SK-N-MC (cell line): ENCODE data around the gene CD8B.
"Not testable (repeated sequence)": the region's sequence is repeated elsewhere in the genome, so short reads cannot be mapped to it uniquely, and the experiment has no call there.

ENCODE experiments used
- EZH2 ChIP-seq: fragments of 200-600 bp; sonication (generic); IDR thresholded peaks from one replicate; pipeline ENCODE4 v1.6.1; 2017; ENCODE audit warnings: antibody characterized with exemption
- FOXP2 ChIP-seq: optimal IDR thresholded peaks from 2 replicates; pipeline ENCODE3; 2011; ENCODE audit warnings: mild to moderate bottlenecking, moderate library complexity; ENCODE audit not compliant: insufficient read depth; ENCODE audit errors: extremely low read length, control extremely low read depth
- POLR2AphosphoS5 ChIP-seq: IDR thresholded peaks from 2 replicates; pipeline ENCODE4 v1.6.1; 2012; ENCODE audit warnings: mild to moderate bottlenecking, low read depth, low read length, borderline replicate concordance

DNA sequence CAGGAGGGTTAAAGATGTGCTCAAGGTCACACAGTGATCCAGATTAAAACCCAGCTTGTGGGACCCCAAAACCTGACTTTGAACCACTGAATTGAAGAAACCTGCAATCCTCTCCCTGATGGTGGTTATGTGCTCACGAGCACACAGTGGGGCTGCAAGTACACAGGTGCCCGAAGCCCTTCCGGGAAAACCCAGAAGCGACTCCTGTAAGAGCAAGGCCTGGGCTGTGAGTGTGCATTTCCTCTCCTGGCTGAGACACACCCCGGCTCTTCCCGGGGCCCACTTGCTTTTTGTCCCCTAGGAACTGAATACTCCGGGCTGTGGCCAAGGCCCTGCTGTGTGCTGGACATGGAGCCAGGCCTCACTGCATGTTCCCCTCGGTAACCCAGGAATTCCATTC is 1.1 kb downstream of the CD8B start:
- TF ChIP-seq POLR2AphosphoS5, EZH2, FOXP2: not testable (repeated sequence)
